DMS153 (cell line): ENCODE measurements around the gene CDKAL1.

Source experiments
- DNase-seq: peaks from one replicate; lab custom pipeline; 2025; lab: John Stamatoyannopoulos, UW

Gene CDKAL1

GRCh38 chr6:20838113-20838512 is 303.9 kb downstream of the CDKAL1 start:
- DNase-seq: no peak

GRCh38 chr6:20839630-20840029 is 305.4 kb downstream of the CDKAL1 start:
- no peak for DNase-seq

GRCh38 chr6:20840675-20841074 is 306.4 kb downstream of the CDKAL1 start:
- DNase-seq: no peak

- no peak for DNase-seq
Observed at GRCh38 chr6:20841806-20842205, 307.5 kb downstream of the CDKAL1 start.

- no peak for DNase-seq
Observed at GRCh38 chr6:20845592-20845991, 311.3 kb downstream of the CDKAL1 start.

- no peak for DNase-seq
Observed at GRCh38 chr6:20846602-20847028, 312.4 kb downstream of the CDKAL1 start.

- no peak for DNase-seq
Observed at GRCh38 chr6:20847904-20848303, 313.6 kb downstream of the CDKAL1 start.

- no peak for DNase-seq
Observed at GRCh38 chr6:20850686-20851416, 316.6 kb downstream of the CDKAL1 start.

- DNase-seq: no peak
Observed at GRCh38 chr6:20851795-20852194, 317.5 kb downstream of the CDKAL1 start.

- DNase-seq: no peak
Observed at GRCh38 chr6:20853828-20854227, 319.6 kb downstream of the CDKAL1 start.

- DNase-seq: no peak
Observed at GRCh38 chr6:20856681-20857288, 322.5 kb downstream of the CDKAL1 start.

GRCh38 chr6:20861481-20861880 is 327.2 kb downstream of the CDKAL1 start:
- DNase-seq: no peak

- no peak for DNase-seq
Observed at GRCh38 chr6:20866036-20866435, 331.8 kb downstream of the CDKAL1 start.

GRCh38 chr6:20866935-20867703 is 332.9 kb downstream of the CDKAL1 start:
- DNase-seq: peak; percentile 37

GRCh38 chr6:20868397-20869096 is 334.3 kb downstream of the CDKAL1 start:
- peak; percentile 99 for DNase-seq

- DNase-seq: peak; percentile 10
Observed at GRCh38 chr6:20870021-20870420, 335.8 kb downstream of the CDKAL1 start.

GRCh38 chr6:20870493-20870892 is 336.2 kb downstream of the CDKAL1 start:
- DNase-seq: no peak

- no peak for DNase-seq
Observed at GRCh38 chr6:20873425-20874190, 339.4 kb downstream of the CDKAL1 start.

- DNase-seq: peak; percentile 6
Observed at GRCh38 chr6:20875369-20875963, 341.2 kb downstream of the CDKAL1 start.

- DNase-seq: no peak
Observed at GRCh38 chr6:20876036-20876435, 341.8 kb downstream of the CDKAL1 start.

GRCh38 chr6:20876561-20876960 is 342.3 kb downstream of the CDKAL1 start:
- no peak for DNase-seq
